Mammary epithelial cell (primary cell): ENCODE measurements around the gene SLC23A1.

Experiments used
- CTCF ChIP-seq, 2 donors: IDR thresholded peaks in 1 of 2; conservative IDR thresholded peaks in 1 of 2; 2 replicates each; pipeline ENCODE4 v1.5.1; 2011 to 2012; ENCODE audit warnings: inconsistent platforms in 2 of 2, low read length in 2 of 2, mild to moderate bottlenecking in 2 of 2, control low read depth in 1 of 2, low read depth in 1 of 2; ENCODE audit not compliant: insufficient read depth in 1 of 2; ENCODE audit errors: extremely low read depth in 1 of 2
- EZH2 ChIP-seq: IDR thresholded peaks from 2 replicates; pipeline ENCODE4 v1.6.1; 2012; ENCODE audit warnings: low read length, inconsistent platforms, borderline replicate concordance

DNA sequence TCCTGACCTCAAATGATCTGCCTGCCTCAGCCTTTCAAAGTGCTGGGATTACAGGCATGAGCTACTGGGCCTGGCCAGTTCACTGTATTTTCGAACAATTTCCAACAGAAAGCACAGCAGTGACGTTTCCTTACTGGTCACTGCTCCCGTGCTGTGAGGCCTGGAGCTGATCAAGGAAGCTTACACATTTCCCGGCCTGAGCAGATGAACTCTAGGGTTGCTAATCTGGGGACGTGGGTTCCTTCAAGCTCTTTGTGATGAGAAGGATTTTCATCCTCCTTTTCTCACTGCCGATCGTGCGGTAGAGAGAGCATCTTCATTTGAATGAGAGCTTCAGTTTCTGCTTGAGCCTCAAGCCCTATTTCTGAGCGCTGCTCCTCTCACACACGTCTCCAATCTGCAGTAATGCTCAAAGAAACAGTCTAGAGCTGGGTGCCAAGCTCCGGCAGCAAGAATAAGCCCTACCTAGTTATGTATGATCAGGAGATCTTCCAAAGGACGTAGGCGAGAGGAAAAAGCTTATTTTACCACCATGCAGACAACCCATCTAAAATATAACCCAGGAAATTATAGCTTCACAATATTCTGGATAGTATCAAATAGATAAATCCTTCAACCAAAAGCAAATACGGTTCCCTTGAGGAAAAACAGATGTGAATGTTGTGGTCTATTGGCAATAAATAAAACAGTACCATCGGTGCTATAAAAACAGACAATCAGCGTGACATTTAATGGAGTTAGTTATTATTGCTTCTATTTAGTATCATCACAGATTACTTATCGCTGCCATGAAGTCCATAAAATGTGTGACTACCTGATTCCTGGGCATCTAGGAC is 28.1 kb upstream of the SLC23A1 start:
- no peak for TF ChIP-seq CTCF (conservative IDR thresholded peaks at IDR 0.05 in 1 of 2, IDR thresholded peaks at IDR 0.05 in 1 of 2; ENCODE audit: extremely low read depth in 1 of 2, insufficient read depth in 1 of 2, low read depth in 1 of 2, low read length in 2 of 2)
- TF ChIP-seq EZH2: no peak
